ES-I3 (cell line): ENCODE data around the gene PPIC.

Experiments
- H3K36me3 ChIP-seq: 2 replicates; pipeline ENCODE4 v1.6.1; 2013; ENCODE audit warnings: mild to moderate bottlenecking, low read length, control low read depth, moderate library complexity; ENCODE audit not compliant: insufficient read depth
- H3K4me1 ChIP-seq: 2 replicates; pipeline ENCODE4 v1.6.1; 2013; ENCODE audit warnings: mild to moderate bottlenecking, control low read depth, low read length; ENCODE audit not compliant: insufficient read depth
- H3K9ac ChIP-seq: 2 replicates; pipeline ENCODE4 v1.6.1; 2013; ENCODE audit warnings: low read depth, mild to moderate bottlenecking, low read length, moderate library complexity
- H3K9me3 ChIP-seq: 2 replicates; pipeline ENCODE4 v1.6.1; 2013; ENCODE audit warnings: mild to moderate bottlenecking, low read length, moderate library complexity; ENCODE audit not compliant: control insufficient read depth, insufficient read depth

The PPIC gene

DNA sequence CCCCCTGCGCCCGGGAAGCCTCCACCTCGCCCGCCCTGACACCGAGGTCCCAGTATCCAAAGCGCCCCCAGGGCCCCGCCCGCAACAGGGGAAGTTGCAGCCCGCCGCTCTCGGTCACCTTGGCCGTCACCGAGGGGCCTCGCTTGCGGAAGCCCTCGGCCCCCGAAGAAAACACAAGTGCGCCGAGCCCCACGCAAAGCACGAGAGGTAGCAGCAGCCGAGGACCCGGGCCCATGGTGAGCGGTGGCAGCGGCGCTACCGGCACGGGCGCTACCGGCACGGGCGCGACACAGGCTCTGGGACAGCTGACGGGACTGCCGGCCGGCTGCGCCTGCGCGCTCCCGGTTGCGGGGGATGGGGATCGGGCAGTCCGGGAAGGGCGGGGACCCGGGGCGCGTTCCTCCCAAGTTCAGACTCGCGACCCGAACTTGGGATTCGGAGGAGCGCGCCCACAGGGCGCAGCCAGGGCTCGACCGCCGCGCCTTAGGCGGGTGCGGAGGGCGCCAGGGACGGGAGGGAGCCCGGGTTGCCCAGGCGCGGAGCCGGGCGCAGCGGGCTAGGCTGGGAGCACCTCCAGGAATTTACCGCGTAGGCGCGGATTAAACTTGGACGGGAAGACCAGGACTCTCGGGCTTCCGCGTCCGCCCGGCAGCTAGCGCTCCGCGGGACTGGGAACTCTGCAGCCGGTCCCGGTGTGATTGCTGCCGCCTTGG, at the start of gene PPIC:
TSS of gene PPIC (minus strand) at position 335 of the 713 bp plus-strand sequence. CDS start at position 235, 100 bp downstream.
- Histone ChIP-seq H3K36me3 (no peaks in the 10 kb centered on the region), H3K9ac (peak within 1 kb of the TSS; percentile 93), H3K4me1 (peaks cover 1% of the 10 kb centered on the region; the same call in 1 of the 2 replicates), H3K9me3 (no peaks in the 10 kb centered on the region)

DNA sequence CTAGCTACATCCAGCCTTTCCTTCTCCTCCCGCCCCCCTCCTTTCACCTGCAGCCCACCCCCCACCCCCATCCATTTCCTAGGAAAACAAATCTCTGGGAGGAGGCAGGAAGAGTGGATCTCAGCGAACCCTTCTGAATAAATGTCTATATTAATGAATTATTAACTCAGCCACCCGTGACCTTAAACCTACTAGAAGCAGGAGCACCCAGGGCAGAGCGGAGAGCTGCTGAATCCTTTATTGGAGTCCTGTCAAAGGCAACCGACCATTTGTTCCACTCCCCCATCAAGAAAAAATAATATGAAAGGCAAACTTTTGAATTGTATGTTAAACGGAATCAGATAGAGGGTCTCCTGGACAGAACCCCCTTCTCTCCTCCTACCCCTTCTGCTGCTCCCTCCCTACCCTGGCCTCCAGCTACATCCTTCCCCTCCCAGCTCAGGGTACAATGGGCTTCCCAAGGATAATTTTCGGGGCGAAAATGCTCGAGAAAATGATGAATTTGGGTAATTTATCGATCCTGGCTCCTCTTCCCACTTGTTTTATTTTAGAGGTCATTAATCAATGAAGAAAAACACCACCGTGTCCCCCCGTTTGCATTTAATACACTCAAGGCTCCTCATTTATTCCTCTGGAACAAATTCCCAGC, 49.2 kb upstream of the PPIC start:
- peaks cover 4% of the 10 kb centered on the region; the same call in 1 of the 2 replicates for H3K4me1 ChIP-seq
- peak overlapping the region; percentile 66 for H3K9ac ChIP-seq
- H3K9me3 ChIP-seq = no peaks in the 10 kb centered on the region
- H3K36me3 ChIP-seq = no peaks in the 10 kb centered on the region

DNA sequence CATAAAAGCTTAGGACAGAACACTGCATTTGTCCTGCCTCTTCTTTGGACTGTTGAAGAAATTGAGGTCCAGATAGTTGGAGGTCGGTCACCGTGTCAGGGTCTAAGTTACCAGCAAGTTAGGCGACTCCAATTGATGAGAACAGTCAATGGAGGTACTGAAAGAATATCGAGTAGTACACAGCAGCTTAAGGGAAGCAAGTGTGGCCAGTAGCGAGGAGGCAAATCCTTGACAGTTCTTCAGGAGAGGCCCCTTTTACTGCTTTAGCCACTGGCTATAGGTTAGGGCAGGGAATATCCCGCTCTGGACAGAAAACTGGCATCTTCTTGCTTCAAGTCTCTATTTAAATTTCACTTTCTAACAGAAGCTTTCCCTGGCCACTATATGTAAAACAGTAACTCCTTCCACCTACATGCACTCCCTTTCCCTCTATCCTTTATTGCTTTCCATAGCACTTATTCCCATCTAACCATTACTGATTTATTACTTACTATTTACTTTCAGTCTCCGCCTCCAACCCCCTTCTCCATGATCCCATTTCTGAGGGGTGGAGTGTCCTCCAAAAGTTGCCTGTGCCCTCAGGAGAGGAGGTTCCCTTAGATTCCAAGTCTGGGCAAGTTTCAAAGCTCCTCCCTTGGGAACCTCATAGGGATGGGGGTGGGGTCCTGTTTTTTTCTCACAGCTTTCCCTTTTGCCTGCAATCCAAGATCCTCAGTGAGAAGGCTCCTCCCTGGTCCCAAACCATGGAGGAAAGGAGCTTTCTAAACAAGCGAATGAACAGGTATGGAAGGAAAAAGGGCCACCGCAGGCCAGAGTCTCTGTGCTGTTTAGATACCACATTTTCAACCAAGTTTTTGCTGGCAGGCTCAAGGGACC, 48.4 kb upstream of the PPIC start:
- Histone ChIP-seq H3K9ac (no peak overlapping the region), H3K4me1 (peaks cover 4% of the 10 kb centered on the region; the same call in 1 of the 2 replicates), H3K36me3 (no peaks in the 10 kb centered on the region), H3K9me3 (no peaks in the 10 kb centered on the region)

DNA sequence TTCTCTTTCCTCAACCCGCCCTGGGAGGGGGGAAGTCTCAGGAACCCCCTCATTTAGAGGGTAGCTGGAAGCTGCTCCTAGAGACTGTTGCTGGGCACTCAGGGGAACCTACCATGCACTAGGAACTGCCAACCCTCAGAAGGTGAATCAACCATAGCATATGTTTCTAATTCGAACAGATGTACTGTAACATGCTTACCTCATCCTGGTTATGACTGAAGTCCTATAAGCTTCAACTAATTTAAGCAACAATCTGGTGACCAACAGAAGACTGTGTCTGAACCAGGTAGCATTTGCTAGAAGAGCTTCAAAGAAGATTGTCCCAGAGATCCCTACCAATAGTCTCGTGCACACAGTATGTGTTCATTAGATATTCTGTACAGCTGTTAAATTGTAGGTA, 46.8 kb upstream of the PPIC start:
- Histone ChIP-seq H3K36me3 (no peaks in the 10 kb centered on the region), H3K9me3 (no peaks in the 10 kb centered on the region), H3K9ac (no peak overlapping the region), H3K4me1 (peaks cover 4% of the 10 kb centered on the region; the same call in 1 of the 2 replicates)

DNA sequence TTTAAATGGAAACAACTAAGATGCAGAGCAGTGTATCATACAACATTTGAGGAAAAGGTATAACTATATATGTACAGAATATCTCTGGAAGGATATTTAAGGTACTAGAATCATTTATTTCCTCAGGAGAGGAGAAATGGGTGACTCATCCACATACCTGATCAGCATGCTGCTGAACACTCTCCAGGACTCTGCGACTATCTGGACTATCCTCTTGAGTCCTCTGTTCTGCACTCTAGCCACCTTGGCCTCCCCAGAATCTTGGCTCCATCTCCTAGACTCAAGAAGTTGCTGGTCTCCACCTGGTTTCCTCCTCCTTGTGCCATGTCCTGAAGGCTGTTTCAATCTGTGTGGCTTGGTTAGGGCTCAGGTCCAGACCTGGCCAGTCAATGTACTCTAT, 43.7 kb upstream of the PPIC start:
- Histone ChIP-seq H3K4me1 (peaks cover 4% of the 10 kb centered on the region; the same call in 1 of the 2 replicates), H3K36me3 (no peaks in the 10 kb centered on the region), H3K9ac (no peak overlapping the region), H3K9me3 (no peaks in the 10 kb centered on the region)

DNA sequence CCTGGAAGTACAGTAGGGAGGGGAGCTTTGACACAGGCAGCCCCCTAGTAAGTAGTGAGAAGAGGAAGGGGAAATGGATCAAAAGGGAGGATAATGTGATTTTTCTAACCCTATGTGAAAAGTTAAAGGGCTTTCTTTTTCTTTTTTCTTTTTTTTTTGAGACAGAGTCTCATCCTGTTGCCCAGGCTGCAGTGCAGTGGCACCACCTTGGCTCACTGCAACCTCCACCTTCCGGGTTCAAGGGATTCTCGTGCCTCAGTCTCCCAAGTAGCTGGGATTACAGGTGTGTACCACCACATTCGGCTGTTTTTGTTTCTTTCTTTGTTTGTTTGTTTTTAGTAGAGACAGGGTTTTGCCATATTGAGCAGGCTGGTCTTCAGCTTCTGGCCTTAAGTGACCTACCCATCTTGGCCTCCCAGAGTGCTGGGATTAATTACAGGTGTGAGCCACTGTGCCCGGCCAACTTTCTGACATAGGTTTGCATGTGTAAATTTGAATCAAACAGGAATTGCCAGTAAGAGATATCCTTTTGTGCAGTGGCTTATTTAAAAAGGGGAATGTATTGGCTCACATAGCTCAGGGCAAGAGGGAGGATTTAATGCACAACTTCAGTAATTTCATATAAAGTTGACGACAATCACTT, 39.1 kb upstream of the PPIC start:
- no peak overlapping the region for H3K9ac ChIP-seq
- no peaks in the 10 kb centered on the region for H3K36me3 ChIP-seq
- H3K9me3 ChIP-seq = no peaks in the 10 kb centered on the region
- no peaks in the 10 kb centered on the region for H3K4me1 ChIP-seq

DNA sequence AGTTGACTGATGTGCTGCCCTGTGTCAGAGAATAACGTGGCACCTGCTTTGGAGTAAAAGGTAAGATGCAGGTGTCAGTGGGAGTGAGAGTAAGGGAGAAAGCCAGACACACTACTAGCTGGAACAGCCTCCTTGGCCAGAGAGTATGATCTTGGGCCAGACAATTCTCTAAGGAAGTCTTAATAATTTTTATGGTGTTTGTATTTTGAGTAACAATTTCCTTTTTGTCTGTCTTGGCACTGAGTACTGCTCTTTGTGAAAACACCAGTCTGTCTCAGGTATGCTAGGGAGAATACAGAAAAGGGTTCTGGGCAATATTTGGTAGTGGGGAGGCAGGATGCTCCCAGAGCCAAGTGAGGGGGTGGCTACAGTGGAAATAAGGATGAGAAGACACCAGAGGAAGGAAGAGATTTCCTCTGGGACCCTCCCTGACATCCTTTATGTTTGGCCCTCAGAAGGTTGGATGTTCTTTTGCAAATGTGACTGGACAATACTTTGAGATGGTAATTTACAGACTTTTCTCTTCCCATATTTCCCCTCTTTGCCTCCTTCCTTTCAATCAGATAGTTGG, 31.9 kb upstream of the PPIC start:
- Histone ChIP-seq H3K36me3 (no peaks in the 10 kb centered on the region), H3K9ac (no peak overlapping the region), H3K4me1 (no peaks in the 10 kb centered on the region), H3K9me3 (no peaks in the 10 kb centered on the region)

DNA sequence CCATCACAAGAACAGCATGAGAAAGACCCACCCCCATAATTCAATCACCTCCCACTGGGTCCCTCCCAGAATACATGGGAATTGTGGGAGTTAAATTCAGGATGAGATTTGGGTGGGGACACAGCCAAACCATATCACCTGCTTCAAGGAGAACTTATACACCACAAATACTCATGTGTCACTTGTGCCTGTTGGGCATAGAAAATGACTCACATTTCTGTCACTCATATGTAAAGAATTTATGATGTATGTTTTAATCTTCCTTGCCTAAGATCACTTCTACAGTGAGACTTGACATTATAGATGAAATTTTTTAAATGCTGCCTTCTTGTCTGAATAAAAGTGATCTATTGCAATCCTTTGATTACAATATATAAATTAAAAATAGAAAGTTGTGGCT, 29.5 kb upstream of the PPIC start:
- no peak overlapping the region for H3K9ac ChIP-seq

DNA sequence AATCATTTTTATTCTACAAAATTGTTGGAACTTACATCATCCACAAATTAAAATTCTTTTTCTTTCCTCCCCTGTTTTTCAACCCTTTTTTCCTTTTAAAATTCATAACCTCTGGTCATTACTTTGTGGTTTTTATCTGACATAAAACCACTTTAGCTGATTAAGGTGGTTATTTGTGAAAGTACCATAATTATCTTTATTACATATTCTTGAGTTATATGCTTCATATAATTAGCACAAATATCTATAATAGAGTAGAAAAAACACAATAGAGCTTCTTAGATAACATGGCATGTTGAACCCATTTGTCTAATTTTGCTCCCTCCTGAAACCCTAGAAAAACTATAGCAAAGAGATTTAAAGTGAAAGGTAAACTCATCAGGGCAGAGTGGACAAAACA, 22.9 kb upstream of the PPIC start:
- no peaks in the 10 kb centered on the region for H3K4me1 ChIP-seq
- no peaks in the 10 kb centered on the region for H3K9me3 ChIP-seq
- no peaks in the 10 kb centered on the region for H3K36me3 ChIP-seq
- no peak overlapping the region for H3K9ac ChIP-seq

More for the DNA sequence above, 29.5 kb upstream of the PPIC start:
- Histone ChIP-seq H3K9me3 (no peaks in the 10 kb centered on the region), H3K36me3 (no peaks in the 10 kb centered on the region), H3K4me1 (no peaks in the 10 kb centered on the region)

DNA sequence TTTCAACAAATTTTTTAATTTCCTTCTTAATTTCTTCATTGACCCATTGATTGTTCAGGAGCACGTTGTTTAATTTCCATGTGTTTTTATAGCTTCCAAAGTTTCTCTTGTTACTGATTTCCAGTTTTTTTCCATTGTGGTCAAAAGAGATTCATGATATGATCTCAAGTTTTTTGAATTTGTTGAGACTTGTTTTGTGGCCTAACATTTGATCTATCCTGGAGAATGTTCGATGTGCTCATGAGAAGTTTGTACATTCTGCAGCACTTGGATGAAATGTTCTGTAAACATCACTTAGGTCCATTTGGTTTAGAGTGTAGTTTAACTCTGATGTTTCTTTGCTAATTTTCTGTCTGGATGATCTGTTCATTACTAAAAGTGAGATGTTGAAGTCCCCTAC, 14.7 kb upstream of the PPIC start:
- Histone ChIP-seq H3K36me3 (no peaks in the 10 kb centered on the region), H3K9me3 (no peaks in the 10 kb centered on the region), H3K4me1 (no peaks in the 10 kb centered on the region), H3K9ac (no peak overlapping the region)

DNA sequence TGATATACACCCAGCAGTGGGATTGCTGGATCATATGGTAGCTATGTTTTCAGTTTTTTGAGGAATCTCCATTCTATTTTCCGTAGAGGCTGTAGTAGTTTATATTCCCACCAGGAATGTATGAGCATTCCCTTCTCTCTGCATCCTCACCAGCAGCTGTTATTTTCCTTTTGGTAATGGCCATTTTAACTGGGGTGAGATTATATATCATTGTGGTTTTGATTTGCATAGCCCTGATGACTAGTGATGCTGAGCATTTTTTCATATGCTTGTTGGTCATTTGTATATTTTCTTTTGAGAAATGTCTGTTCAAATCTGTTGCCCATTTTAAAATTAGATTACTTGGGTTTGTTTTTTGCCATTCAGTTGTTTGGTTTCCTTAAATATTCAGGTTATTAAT, 11.2 kb upstream of the PPIC start:
- Histone ChIP-seq H3K9ac (no peak overlapping the region), H3K4me1 (no peaks in the 10 kb centered on the region), H3K36me3 (no peaks in the 10 kb centered on the region), H3K9me3 (no peaks in the 10 kb centered on the region)

DNA sequence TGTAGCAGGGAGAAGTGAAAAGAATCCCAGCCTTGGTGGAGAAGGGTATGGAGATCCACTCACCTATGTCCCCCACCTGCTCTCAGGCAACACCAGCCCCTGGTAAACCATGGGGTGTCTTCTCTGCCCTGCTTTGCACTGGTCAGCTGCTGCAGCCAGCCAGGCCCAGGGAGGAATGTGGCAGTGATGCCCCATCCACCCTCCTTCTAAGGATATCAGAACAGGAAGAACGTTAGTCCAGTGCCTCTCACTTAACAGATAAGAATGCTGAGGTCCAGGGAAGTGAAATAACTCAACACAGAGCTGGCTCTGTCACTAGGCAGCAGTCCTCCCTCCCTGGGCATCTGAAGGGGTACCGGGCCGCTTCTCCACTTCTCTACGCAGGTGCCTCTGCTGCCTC, 9.7 kb upstream of the PPIC start:
- H3K9ac ChIP-seq = no peak overlapping the region
- H3K9me3 ChIP-seq = no peaks in the 10 kb centered on the region
- no peaks in the 10 kb centered on the region for H3K4me1 ChIP-seq
- H3K36me3 ChIP-seq = no peaks in the 10 kb centered on the region

DNA sequence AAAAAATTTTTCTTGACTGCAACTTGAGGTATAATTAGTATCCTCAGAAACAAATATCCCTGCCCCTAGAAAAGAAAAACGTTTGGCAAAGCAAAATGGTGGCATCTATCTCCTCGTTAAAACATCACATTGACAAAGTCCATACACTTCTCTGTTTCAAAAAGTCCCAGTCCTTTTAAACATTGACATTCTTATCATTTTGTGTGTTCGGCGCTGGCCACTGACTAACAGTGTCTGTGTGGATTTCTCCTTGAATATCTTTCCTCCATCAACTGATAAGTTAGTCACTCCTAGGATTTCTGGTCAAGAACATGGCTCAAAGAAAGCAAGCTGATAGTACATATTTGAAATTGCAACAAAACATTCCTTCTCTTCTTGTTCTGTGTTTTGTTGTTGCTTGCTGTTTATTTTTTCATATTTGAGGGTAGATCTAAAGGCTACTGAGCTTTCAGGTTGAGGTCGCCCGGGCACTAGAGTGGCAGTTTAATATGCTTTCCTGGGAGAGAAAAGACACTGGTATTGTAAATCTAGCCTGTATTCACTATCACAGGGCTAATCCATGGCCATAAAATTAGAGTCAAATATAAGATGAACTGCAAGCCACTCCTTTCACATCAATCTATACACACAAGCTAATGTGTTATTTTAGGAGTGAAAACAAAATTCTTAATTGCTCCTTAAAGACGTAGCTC, 8.5 kb upstream of the PPIC start:
- Histone ChIP-seq H3K4me1 (no peaks in the 10 kb centered on the region), H3K9me3 (no peaks in the 10 kb centered on the region), H3K9ac (no peak overlapping the region), H3K36me3 (no peaks in the 10 kb centered on the region)
